ENCODE measurements around the gene FOXA2. TPM values are rescaled to one million over a fixed set of nuclear protein-coding genes. Genes with fewer than 3 reads are reported as not detected.
A peak's percentile ranks its signal among the peaks of the same experiment; 100 is the strongest.

FOXA2 gene
- total and polyA plus RNA-seq, 2 of the 13 experiments (the other 11 are each of a cell fraction or from before 2014, with no cell fraction given), result 8.8 to 12.2 TPM

- no peak for TF ChIP-seq ZBTB14 (CRISPR knock-in tag; IDR thresholded peaks at IDR 0.05)
- TF ChIP-seq MED8 (CRISPR knock-in tag; IDR thresholded peaks at IDR 0.05; ENCODE audit: insufficient replicate concordance), result peak; percentile 25
- 0 out of 2 replicates have a peak, but pooled peaks have one; percentile 22 for TF ChIP-seq ARID2 (CRISPR knock-in tag; IDR thresholded peaks at IDR 0.05; ENCODE audit: borderline replicate concordance)
- TF ChIP-seq GTF3A (CRISPR knock-in tag; conservative IDR thresholded peaks at IDR 0.05), result no peak
- TF ChIP-seq CENPBD1 (CRISPR knock-in tag; IDR thresholded peaks at IDR 0.05; ENCODE audit: borderline replicate concordance, low read depth), result 0 out of 2 replicates have a peak, but pooled peaks have one; percentile 55
- TF ChIP-seq ZNF205 (CRISPR knock-in tag; IDR thresholded peaks at IDR 0.05), result peak; percentile 54; the same call in 1 of the 2 replicates
- peak; percentile 27; the same call in 1 of the 2 replicates for TF ChIP-seq ETV5 (CRISPR knock-in tag; IDR thresholded peaks at IDR 0.05; ENCODE audit: borderline replicate concordance)
- peak; percentile 45 for TF ChIP-seq SPEN (CRISPR knock-in tag; IDR thresholded peaks at IDR 0.05; ENCODE audit: low read depth)
- peak; percentile 67 for TF ChIP-seq NKX3-1 (CRISPR knock-in tag; IDR thresholded peaks at IDR 0.05)
- no peak; a peak in 1 of 4 replicates for TF ChIP-seq NR2F1 (CRISPR knock-in tag; IDR thresholded peaks at IDR 0.05)
- no peak for TF ChIP-seq SNRNP70 (IDR thresholded peaks at IDR 0.05; ENCODE audit: low read depth, low read length)
- peak; percentile 77 for TF ChIP-seq AFF4 (CRISPR knock-in tag; IDR thresholded peaks at IDR 0.05)
- no peak for TF ChIP-seq ATM (IDR thresholded peaks at IDR 0.05; ENCODE audit: borderline replicate concordance)
- TF ChIP-seq HNF1B (CRISPR knock-in tag; IDR thresholded peaks at IDR 0.05), result peak; percentile 80
- peak; percentile 59 for TF ChIP-seq KLF6 (CRISPR knock-in tag; IDR thresholded peaks at IDR 0.05)
- peak; percentile 62; the same call in 1 of the 2 replicates for TF ChIP-seq ZNF652 (CRISPR knock-in tag; IDR thresholded peaks at IDR 0.05; ENCODE audit: borderline replicate concordance, low read depth)
- TF ChIP-seq CHCHD3 (CRISPR knock-in tag; IDR thresholded peaks at IDR 0.05), result no peak
- 0 out of 2 replicates have a peak, but pooled peaks have one; percentile 69 for TF ChIP-seq ZNF780A (CRISPR knock-in tag; IDR thresholded peaks at IDR 0.05)
- no peak for TF ChIP-seq BRD4 (CRISPR knock-in tag; IDR thresholded peaks at IDR 0.05)
- no peak for TF ChIP-seq ATF7 (IDR thresholded peaks at IDR 0.05)
- no peak for TF ChIP-seq ATF7 (CRISPR knock-in tag; IDR thresholded peaks at IDR 0.05)
- TF ChIP-seq ZNF709 (CRISPR knock-in tag; IDR thresholded peaks at IDR 0.05), result peak; percentile 86
These were observed 782 bp upstream of the FOXA2 start (continued) for GRCh38 chr20:22584922-22585785.
